ENCODE data around the gene GGCX.

GGCX gene

GRCh38 chr2:85511008-85511811, 50.1 kb downstream of the GGCX start:
- TF ChIP-seq EZH2phosphoT487 (IDR thresholded peaks at IDR 0.05; ENCODE audit: borderline replicate concordance, low read length) = no peak
- no peak for TF ChIP-seq CTCF (IDR thresholded peaks at IDR 0.05; ENCODE audit: low read depth, low read length, poor library complexity, severe bottlenecking)
- no peaks in the 10 kb centered on the region for H4K20me1 ChIP-seq (ENCODE audit: control insufficient read depth, insufficient read depth, low read depth, low read length)
- no peak overlapping the region for H3K4me2 ChIP-seq (ENCODE audit: low read length)
- H3K4me1 ChIP-seq (ENCODE audit: control insufficient read depth, low read length) = no peaks in the 10 kb centered on the region
- no peaks in the 10 kb centered on the region for H3K27me3 ChIP-seq (ENCODE audit: control insufficient read depth, low read length)
- H3K4me3 ChIP-seq (ENCODE audit: low read length) = no peak overlapping the region
- no peak overlapping the region for H3K27ac ChIP-seq (ENCODE audit: low read depth, low read length)
- no peaks in the 10 kb centered on the region for H3K79me2 ChIP-seq (ENCODE audit: control insufficient read depth, low read length)
- no peaks in the 10 kb centered on the region for H3K36me3 ChIP-seq (ENCODE audit: control insufficient read depth, low read length)
- no peaks in the 10 kb centered on the region for H3F3A ChIP-seq (ENCODE audit: control insufficient read depth, insufficient read depth)
- no peaks in the 10 kb centered on the region for H3K9me2 ChIP-seq (replicated peaks; ENCODE audit: control insufficient read depth, low read length)
- no peaks in the 10 kb centered on the region for H3K9me3 ChIP-seq (ENCODE audit: control insufficient read depth, insufficient read depth, low read length)

- no peaks in the 10 kb centered on the region for H3K9me3 ChIP-seq (ENCODE audit: control insufficient read depth, insufficient read depth, low read length)
- H3K27me3 ChIP-seq (ENCODE audit: control insufficient read depth, low read length) = no peaks in the 10 kb centered on the region
- TF ChIP-seq CTCF (IDR thresholded peaks at IDR 0.05; ENCODE audit: low read depth, low read length, poor library complexity, severe bottlenecking) (no peak), EZH2phosphoT487 (IDR thresholded peaks at IDR 0.05; ENCODE audit: borderline replicate concordance, low read length) (no peak)
- H4K20me1 ChIP-seq (ENCODE audit: control insufficient read depth, insufficient read depth, low read depth, low read length) = no peaks in the 10 kb centered on the region
- H3K9me2 ChIP-seq (replicated peaks; ENCODE audit: control insufficient read depth, low read length) = no peaks in the 10 kb centered on the region
- H3K27ac ChIP-seq (ENCODE audit: low read depth, low read length) = no peak overlapping the region
- H3K4me3 ChIP-seq (ENCODE audit: low read length) = no peak overlapping the region
- no peaks in the 10 kb centered on the region for H3K4me1 ChIP-seq (ENCODE audit: control insufficient read depth, low read length)
- H3F3A ChIP-seq (ENCODE audit: control insufficient read depth, insufficient read depth) = no peaks in the 10 kb centered on the region
- no peaks in the 10 kb centered on the region for H3K79me2 ChIP-seq (ENCODE audit: control insufficient read depth, low read length)
- no peak overlapping the region for H3K4me2 ChIP-seq (ENCODE audit: low read length)
- H3K36me3 ChIP-seq (ENCODE audit: control insufficient read depth, low read length) = no peaks in the 10 kb centered on the region
Observed at GRCh38 chr2:85506768-85507181, 54.5 kb downstream of the GGCX start.

GRCh38 chr2:85505551-85506238, 55.6 kb downstream of the GGCX start:
- H3K9me3 ChIP-seq (ENCODE audit: control insufficient read depth, insufficient read depth, low read length) = no peaks in the 10 kb centered on the region
- no peaks in the 10 kb centered on the region for H4K20me1 ChIP-seq (ENCODE audit: control insufficient read depth, insufficient read depth, low read depth, low read length)
- TF ChIP-seq EZH2phosphoT487 (IDR thresholded peaks at IDR 0.05; ENCODE audit: borderline replicate concordance, low read length) (no peak), CTCF (IDR thresholded peaks at IDR 0.05; ENCODE audit: low read depth, low read length, poor library complexity, severe bottlenecking) (no peak)
- no peak overlapping the region for H3K27ac ChIP-seq (ENCODE audit: low read depth, low read length)
- H3K36me3 ChIP-seq (ENCODE audit: control insufficient read depth, low read length) = no peaks in the 10 kb centered on the region
- H3K27me3 ChIP-seq (ENCODE audit: control insufficient read depth, low read length) = no peaks in the 10 kb centered on the region
- no peak overlapping the region for H3K4me2 ChIP-seq (ENCODE audit: low read length)
- H3F3A ChIP-seq (ENCODE audit: control insufficient read depth, insufficient read depth) = no peaks in the 10 kb centered on the region
- H3K4me3 ChIP-seq (ENCODE audit: low read length) = no peak overlapping the region
- no peaks in the 10 kb centered on the region for H3K4me1 ChIP-seq (ENCODE audit: control insufficient read depth, low read length)
- H3K79me2 ChIP-seq (ENCODE audit: control insufficient read depth, low read length) = no peaks in the 10 kb centered on the region
- no peaks in the 10 kb centered on the region for H3K9me2 ChIP-seq (replicated peaks; ENCODE audit: control insufficient read depth, low read length)

Data from DOHH2 (cell line).